Measurements from ENCODE around the gene HIGD1B. TPM values are rescaled to one million over a fixed set of nuclear protein-coding genes. Genes with fewer than 3 reads are reported as not detected.
A peak's percentile ranks its signal among the peaks of the same experiment; 100 is the strongest.
"Not testable (repeated sequence)": the region's sequence is repeated elsewhere in the genome, so short reads cannot be mapped to it uniquely, and the experiment has no call there.

Gene HIGD1B
- total RNA-seq, 2 donors from 2014 or later, result 1.6 TPM; not detected in 1

- no peak for TF ChIP-seq CTCF (IDR thresholded peaks at IDR 0.05)
- H3K4me1 ChIP-seq (ENCODE audit: control insufficient read depth in 1 of 2, low read depth in 2 of 2), result peaks cover 6 to 38% of the 10 kb centered on the region in 2 donors
- H3K9me3 ChIP-seq, result no peaks in the 10 kb centered on the region
- H3K4me3 ChIP-seq, result peak overlapping the region; percentile 30
- H3K27ac ChIP-seq, result peak overlapping the region; percentile 45 to 62
- DNase-seq (ENCODE audit: low spot score), result no peak
- H3K36me3 ChIP-seq, result no peaks in the 10 kb centered on the region
- ATAC-seq (ENCODE audit: insufficient number of reproducible peaks, low FRiP score, low read depth), result peak; percentile 74
- no peaks in the 10 kb centered on the region for H3K27me3 ChIP-seq (replicated peaks; ENCODE audit: insufficient read depth)
These were observed 27.0 kb upstream of the HIGD1B start for GRCh38 chr17:44820631-44821212.

- H3K9me3 ChIP-seq; ATAC-seq (ENCODE audit: insufficient number of reproducible peaks, low FRiP score, low read depth); H3K27me3 ChIP-seq (replicated peaks; ENCODE audit: insufficient read depth); H3K4me3 ChIP-seq; H3K36me3 ChIP-seq; DNase-seq (ENCODE audit: low spot score); H3K27ac ChIP-seq: not testable (repeated sequence)
- peaks cover 6 to 63% of the 10 kb centered on the region in 2 donors for H3K4me1 ChIP-seq (ENCODE audit: control insufficient read depth in 1 of 2, low read depth in 2 of 2)
These were observed 22.4 kb upstream of the HIGD1B start for GRCh38 chr17:44825236-44825635.

GRCh38 chr17:44826123-44826790 lies 21.4 kb upstream of the HIGD1B start:
- H3K4me3 ChIP-seq, result no peak overlapping the region

GRCh38 chr17:44827863-44828262 lies 19.8 kb upstream of the HIGD1B start:
- no peaks in the 10 kb centered on the region for H3K27me3 ChIP-seq (replicated peaks; ENCODE audit: insufficient read depth)
- H3K4me1 ChIP-seq (ENCODE audit: control insufficient read depth in 1 of 2, low read depth in 2 of 2), result peaks cover under 1 to 48% of the 10 kb centered on the region in 2 donors
- ATAC-seq (ENCODE audit: insufficient number of reproducible peaks, low FRiP score, low read depth) (no peak), DNase-seq (ENCODE audit: low spot score) (no peak)
- H3K4me3 ChIP-seq, result no peak overlapping the region
- TF ChIP-seq CTCF (IDR thresholded peaks at IDR 0.05), result no peak
- H3K36me3 ChIP-seq, result no peaks in the 10 kb centered on the region
- peak overlapping the region in 1 of 2 donors; percentile 8 for H3K27ac ChIP-seq
- H3K9me3 ChIP-seq, result no peaks in the 10 kb centered on the region

More at GRCh38 chr17:44826123-44826790, 21.4 kb upstream of the HIGD1B start:
- no peaks in the 10 kb centered on the region for H3K36me3 ChIP-seq
- no peak for DNase-seq (ENCODE audit: low spot score)
- H3K27me3 ChIP-seq (replicated peaks; ENCODE audit: insufficient read depth), result no peaks in the 10 kb centered on the region
- H3K9me3 ChIP-seq, result no peaks in the 10 kb centered on the region
- H3K27ac ChIP-seq, result peak overlapping the region; percentile 15 to 54
- no peak for ATAC-seq (ENCODE audit: insufficient number of reproducible peaks, low FRiP score, low read depth)
- no peak for TF ChIP-seq CTCF (IDR thresholded peaks at IDR 0.05)
- peaks cover 6 to 57% of the 10 kb centered on the region in 2 donors for H3K4me1 ChIP-seq (ENCODE audit: control insufficient read depth in 1 of 2, low read depth in 2 of 2)

GRCh38 chr17:44828919-44829522 lies 18.7 kb upstream of the HIGD1B start:
- Histone ChIP-seq H3K27me3 (replicated peaks; ENCODE audit: insufficient read depth) (no peaks in the 10 kb centered on the region), H3K36me3 (no peaks in the 10 kb centered on the region), H3K9me3 (no peaks in the 10 kb centered on the region), H3K4me3 (peak overlapping the region; percentile 89), H3K27ac (peak overlapping the region; percentile 75), H3K4me1 (ENCODE audit: control insufficient read depth in 1 of 2, low read depth in 2 of 2) (peaks cover 0 to 37% of the 10 kb centered on the region in 2 donors)
- ATAC-seq (ENCODE audit: insufficient number of reproducible peaks, low FRiP score, low read depth) (no peak), DNase-seq (ENCODE audit: low spot score) (no peak)
- TF ChIP-seq CTCF (IDR thresholded peaks at IDR 0.05), result no peak

Measured in thoracic aorta (tissue), 2 donors.